Adipose tissue (tissue), 3 donors: ENCODE results near the gene CEP83. TPM values are rescaled to one million over a fixed set of nuclear protein-coding genes. Genes with fewer than 3 reads are reported as not detected.

Experiments
- H3K27ac ChIP-seq: one replicate; pipeline ENCODE4 v1.5.1; 2013; ENCODE audit warnings: low read depth, low read length
- WGBS, 3 donors: extraction: QIAGEN DNeasy Blood & Tissue Kit; methylation state at CpG; one replicate each; pipeline ENCODE4 v1.1.7; 2013; 5-methylcytosine and 5-hydroxymethylcytosine counted together
- polyA plus RNA-seq, 3 donors: library from polyadenylated mRNA; stranded (reverse); fragments of 200-250 nt; gene quantifications; one replicate each; pipeline ENCODE4 v1.2.3, GENCODE V29; 2013
- donor health status: healthy with polysubstance abuse.
- donor health status: Bipolar disorder and iron deficiency.
- donor health status: healthy.

The CEP83 gene
- polyA plus RNA-seq, 3 donors = 3.5 to 4.9 (median 3.7) TPM

- WGBS, 3 donors = 68 to 96% (median 88%) methylated on average over 4 of the region's 4 CpGs
- H3K27ac ChIP-seq = no peak overlapping the region
These were observed 173.0 kb downstream of the CEP83 start for GRCh38 chr12:94286583-94287244.

DNA sequence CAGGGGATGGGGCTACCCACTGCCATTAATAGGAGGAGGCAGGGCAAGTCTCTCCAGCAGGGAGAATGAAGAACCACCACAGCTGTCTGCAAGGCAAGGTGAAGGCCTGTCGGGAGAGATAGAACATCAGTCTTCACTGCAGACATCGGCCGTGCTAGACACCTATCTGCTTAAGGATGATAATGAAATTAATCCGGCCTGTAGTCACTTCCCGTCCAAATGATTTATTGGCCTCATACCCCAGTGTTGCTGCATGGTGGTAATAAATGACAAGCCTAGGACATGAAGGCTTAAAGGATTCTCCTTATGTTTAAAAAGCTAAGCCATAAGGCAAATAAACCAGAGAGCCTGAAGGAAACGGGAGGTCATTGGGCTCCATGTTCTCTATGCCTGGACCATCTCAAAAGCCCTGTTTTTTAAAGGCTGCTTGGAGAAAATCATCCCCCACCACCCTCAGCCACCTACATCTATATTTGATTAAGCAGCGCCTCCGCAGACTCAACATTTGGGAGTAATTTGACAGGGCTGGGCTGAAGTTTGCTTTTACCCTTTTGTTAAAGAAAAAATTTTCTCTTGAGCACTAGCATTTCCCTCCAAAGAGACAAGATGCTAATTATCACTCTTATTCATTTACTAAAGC, 173.6 kb downstream of the CEP83 start:
- H3K27ac ChIP-seq = no peak overlapping the region
- WGBS, 3 donors = 87 to 96% (median 95%) methylated on average over 8 of the region's 8 CpGs

GRCh38 chr12:94284859-94285258, 174.8 kb downstream of the CEP83 start:
- no peak overlapping the region for H3K27ac ChIP-seq
- 76 to 87% (median 85%) methylated on average over 2 of the region's 2 CpGs for WGBS, 3 donors

GRCh38 chr12:94284046-94284445, 175.6 kb downstream of the CEP83 start:
- no peak overlapping the region for H3K27ac ChIP-seq
- WGBS, 3 donors = 92% methylated on average over 1 of the region's 1 CpG

GRCh38 chr12:94282675-94283074, 177.0 kb downstream of the CEP83 start:
- 43 to 73% (median 43%) methylated on average over 7 of the region's 7 CpGs for WGBS, 3 donors
- H3K27ac ChIP-seq = no peak overlapping the region

DNA sequence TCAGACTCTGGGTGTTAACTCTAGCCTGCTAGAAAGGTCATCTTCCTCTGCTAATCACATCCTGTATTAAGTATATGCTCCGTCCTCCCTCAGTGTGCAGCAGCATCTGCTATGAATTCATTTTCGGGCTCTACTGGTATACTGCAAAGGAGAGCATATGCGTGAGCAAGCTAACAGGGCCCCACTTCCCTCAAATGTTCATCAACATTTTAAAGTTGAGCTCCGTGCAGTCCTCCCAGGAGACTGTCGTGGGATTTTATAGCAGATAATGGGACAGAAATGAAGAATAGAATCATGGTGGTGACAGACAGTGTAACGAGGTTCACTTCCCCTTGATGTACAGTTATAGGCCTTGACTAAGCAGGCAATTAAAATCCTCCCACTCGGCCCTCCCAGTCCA, 179.6 kb downstream of the CEP83 start:
- WGBS, 3 donors = 86 to 92% (median 89%) methylated on average over 7 of the region's 7 CpGs
- no peak overlapping the region for H3K27ac ChIP-seq

GRCh38 chr12:94277426-94278000, 182.2 kb downstream of the CEP83 start:
- 80 to 95% (median 91%) methylated on average over 9 of the region's 9 CpGs for whole genome bisulfite sequencing, 3 donors
- no peak overlapping the region for H3K27ac ChIP-seq

- 81 to 91% (median 90%) methylated on average over 6 of the region's 6 CpGs for WGBS, 3 donors
- no peak overlapping the region for H3K27ac ChIP-seq
These were observed 182.9 kb downstream of the CEP83 start for GRCh38 chr12:94276725-94277124.

DNA sequence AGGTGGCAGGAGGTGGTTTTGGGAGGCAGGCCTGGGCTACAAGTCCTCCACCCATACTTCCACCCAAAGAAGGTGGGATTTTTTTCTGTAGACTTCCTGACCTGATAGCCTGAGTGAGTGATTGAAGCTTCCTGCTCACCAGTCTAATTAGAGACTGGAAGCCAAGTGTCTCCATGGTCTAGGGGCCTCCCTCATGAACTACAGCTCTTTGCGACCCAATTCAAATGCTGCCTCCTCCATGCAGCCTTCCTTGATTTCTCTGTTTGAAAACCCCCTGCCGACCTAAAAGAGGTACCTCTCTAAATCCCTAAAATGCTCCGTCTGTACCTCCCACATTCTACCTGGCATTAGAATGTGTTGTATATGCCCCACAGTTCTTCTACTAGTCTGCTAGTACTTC, 186.4 kb downstream of the CEP83 start:
- 96 to 99% (median 97%) methylated on average over 3 of the region's 3 CpGs for WGBS, 3 donors
- H3K27ac ChIP-seq = no peak overlapping the region

GRCh38 chr12:94272280-94272679, 187.4 kb downstream of the CEP83 start:
- 88 to 92% (median 89%) methylated on average over 5 of the region's 5 CpGs for WGBS, 3 donors
- H3K27ac ChIP-seq = no peak overlapping the region

DNA sequence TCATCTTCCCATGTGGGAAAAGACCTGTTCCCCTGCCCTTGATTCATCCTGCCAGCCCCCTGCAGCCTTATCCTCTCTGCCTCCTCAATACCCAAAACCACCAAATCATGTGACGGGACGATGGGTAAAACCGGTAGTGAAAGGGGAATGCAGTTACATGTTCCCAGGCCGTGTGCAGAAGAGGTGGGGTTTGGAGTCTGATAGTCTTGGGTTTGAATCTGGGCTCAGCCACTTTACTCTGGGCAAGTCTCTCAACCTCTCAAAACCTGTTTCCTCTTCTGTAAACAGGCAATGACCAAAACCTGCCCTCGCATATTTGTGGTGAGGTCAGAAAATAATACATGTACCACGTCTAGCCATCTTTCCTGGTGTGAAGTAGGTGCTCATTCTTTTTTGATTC, 188.3 kb downstream of the CEP83 start:
- WGBS, 3 donors = 57 to 80% (median 64%) methylated on average over 6 of the region's 6 CpGs
- H3K27ac ChIP-seq = no peak overlapping the region

DNA sequence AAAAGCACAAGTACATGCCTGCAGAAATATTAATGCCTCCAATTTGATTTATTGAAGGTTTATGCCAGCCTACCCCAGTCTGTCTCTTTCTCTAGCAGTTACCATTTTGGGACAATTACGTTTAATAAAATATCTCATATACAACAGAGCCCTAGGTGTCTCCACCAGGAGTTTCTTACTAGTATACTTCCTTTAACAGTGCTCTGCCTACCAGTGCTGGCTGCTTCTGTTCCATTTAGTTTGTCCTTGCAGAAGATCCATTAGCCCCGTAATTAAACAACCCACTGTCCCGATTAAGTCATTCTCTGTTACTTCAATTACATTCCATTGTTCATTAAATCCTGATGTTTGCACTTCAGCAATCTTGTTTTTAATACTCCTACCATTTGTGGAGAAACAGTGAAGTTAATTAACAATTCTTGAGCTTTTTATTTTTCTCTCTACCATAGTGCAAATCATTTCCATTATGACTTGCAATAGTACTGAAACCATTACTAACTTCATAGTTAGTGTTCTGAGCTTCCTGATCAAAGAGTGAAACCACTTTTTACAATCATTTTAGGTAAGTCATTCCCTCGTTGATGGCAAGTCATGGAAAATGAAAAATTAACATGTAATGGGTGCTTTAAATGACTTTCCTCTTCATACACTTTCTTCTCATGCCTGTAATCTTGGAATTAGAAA, 190.2 kb downstream of the CEP83 start:
- 78 to 84% (median 80%) methylated on average over 4 of the region's 4 CpGs for WGBS, 3 donors
- no peak overlapping the region for H3K27ac ChIP-seq

- 82 to 88% (median 84%) methylated on average over 5 of the region's 5 CpGs for WGBS, 3 donors
- H3K27ac ChIP-seq = no peak overlapping the region
These were observed 191.7 kb downstream of the CEP83 start for GRCh38 chr12:94267921-94268471.

DNA sequence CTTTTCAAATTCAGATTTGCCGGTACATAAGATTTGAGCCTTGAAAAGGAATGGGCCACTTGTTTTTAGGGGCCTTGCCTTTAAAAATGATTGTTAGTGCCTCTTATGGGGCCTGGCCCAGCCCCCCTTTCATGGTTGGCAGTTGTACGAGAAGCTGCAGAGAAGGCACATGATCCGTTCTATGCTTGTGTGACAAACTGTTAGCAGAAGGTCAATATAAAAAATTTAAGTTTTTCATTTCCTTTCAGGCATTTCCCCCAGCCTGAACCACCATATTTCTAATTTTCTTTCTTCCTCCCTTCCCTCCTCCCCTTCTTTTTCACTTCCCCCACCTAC, 192.2 kb downstream of the CEP83 start:
- 32 to 73% (median 39%) methylated on average over 3 of the region's 3 CpGs for WGBS, 3 donors
- H3K27ac ChIP-seq = no peak overlapping the region

GRCh38 chr12:94266796-94267536, 192.7 kb downstream of the CEP83 start:
- no peak overlapping the region for H3K27ac ChIP-seq
- 41 to 60% (median 42%) methylated on average over 11 of the region's 11 CpGs for WGBS, 3 donors

GRCh38 chr12:94265966-94266745, 193.5 kb downstream of the CEP83 start:
- WGBS, 3 donors = 71 to 88% (median 72%) methylated on average over 14 of the region's 14 CpGs
- no peak overlapping the region for H3K27ac ChIP-seq

GRCh38 chr12:94265539-94265938, 194.1 kb downstream of the CEP83 start:
- no peak overlapping the region for H3K27ac ChIP-seq
- 73 to 76% (median 75%) methylated on average over 7 of the region's 7 CpGs for WGBS, 3 donors
